ENCODE data around the gene GGTLC2.
"Not testable (repeated sequence)": the region's sequence is repeated elsewhere in the genome, so short reads cannot be mapped to it uniquely, and the experiment has no call there.

DNA sequence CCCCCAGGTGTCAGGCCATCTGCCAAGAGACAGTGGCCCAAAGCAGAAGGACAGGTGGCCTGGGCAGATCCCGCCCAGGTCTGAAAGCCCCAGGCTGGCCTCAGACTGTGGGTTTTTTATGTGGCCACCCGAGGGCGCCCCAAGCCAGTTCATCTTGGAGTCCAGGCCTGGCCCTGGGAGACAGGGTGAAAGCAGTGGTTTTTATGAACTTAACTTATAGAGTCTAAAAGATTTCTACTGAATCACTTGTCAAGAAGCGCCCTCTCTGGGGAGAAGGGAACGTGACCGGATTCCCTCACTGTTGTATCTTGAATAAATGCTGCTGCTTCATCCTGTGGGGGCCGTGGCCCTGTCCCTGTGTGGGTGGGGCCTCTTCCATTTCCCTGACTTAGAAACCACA lies 8.2 kb upstream of the GGTLC2 start:
- TF ChIP-seq, protein P1, sequence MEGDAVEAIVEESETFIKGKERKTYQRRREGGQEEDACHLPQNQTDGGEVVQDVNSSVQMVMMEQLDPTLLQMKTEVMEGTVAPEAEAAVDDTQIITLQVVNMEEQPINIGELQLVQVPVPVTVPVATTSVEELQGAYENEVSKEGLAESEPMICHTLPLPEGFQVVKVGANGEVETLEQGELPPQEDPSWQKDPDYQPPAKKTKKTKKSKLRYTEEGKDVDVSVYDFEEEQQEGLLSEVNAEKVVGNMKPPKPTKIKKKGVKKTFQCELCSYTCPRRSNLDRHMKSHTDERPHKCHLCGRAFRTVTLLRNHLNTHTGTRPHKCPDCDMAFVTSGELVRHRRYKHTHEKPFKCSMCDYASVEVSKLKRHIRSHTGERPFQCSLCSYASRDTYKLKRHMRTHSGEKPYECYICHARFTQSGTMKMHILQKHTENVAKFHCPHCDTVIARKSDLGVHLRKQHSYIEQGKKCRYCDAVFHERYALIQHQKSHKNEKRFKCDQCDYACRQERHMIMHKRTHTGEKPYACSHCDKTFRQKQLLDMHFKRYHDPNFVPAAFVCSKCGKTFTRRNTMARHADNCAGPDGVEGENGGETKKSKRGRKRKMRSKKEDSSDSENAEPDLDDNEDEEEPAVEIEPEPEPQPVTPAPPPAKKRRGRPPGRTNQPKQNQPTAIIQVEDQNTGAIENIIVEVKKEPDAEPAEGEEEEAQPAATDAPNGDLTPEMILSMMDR (IDR thresholded peaks at IDR 0.05) = peak in 1 of 3 experiments; percentile 14
- not testable (repeated sequence) for TF ChIP-seq POLR2A (IDR thresholded peaks at IDR 0.05)
